Mesothelial cell of epicardium (in vitro differentiated cells): ENCODE measurements around the gene SMURF2. TPM values are rescaled to one million over a fixed set of nuclear protein-coding genes. Genes with fewer than 3 reads are reported as not detected.

ENCODE experiments used
- DNase-seq, 2 experiments: peaks; one replicate each; pipeline ENCODE4 v3.0.0; 2021; ENCODE audit warnings: low spot score in 2 of 2; ENCODE audit not compliant: unreplicated experiment in 2 of 2
- H3K27ac Mint-ChIP-seq: 2 replicates; pipeline ENCODE4 v1.8.0; 2021; ENCODE audit warnings: mixed read lengths
- H3K27me3 Mint-ChIP-seq: 2 replicates; pipeline ENCODE4 v1.8.0; 2021; ENCODE audit warnings: low read depth, mixed read lengths
- H3K36me3 Mint-ChIP-seq: 2 replicates; pipeline ENCODE4 v1.8.0; 2021; ENCODE audit warnings: mixed read lengths
- H3K4me1 Mint-ChIP-seq: 2 replicates; pipeline ENCODE4 v1.8.0; 2021; ENCODE audit warnings: mixed read lengths
- H3K4me3 Mint-ChIP-seq: 2 replicates; pipeline ENCODE4 v1.8.0; 2021; ENCODE audit warnings: mild to moderate bottlenecking, moderate library complexity, mixed read lengths
- H3K9me3 Mint-ChIP-seq: 2 replicates; pipeline ENCODE4 v1.8.0; 2021; ENCODE audit warnings: mixed read lengths
- CTCF ChIP-seq: fragments of 200-600 bp; sonication (generic); IDR thresholded peaks from one replicate; pipeline ENCODE4 v1.5.0; 2021; ENCODE audit warnings: antibody characterized with exemption; ENCODE audit not compliant: unreplicated experiment
- total RNA-seq: library from RNA; stranded (reverse); gene quantifications from 3 replicates; pipeline ENCODE4 v1.2.1, GENCODE V29; 2021

Gene SMURF2
- total RNA-seq, 1 donor from 2014 or later: 41.2 TPM

- Mint-ChIP-seq H3K27me3 (no peaks in the 10 kb centered on the region), H3K36me3 (peaks cover 44% of the 10 kb centered on the region), H3K27ac (no peak overlapping the region)
Measured at GRCh38 chr17:64535357-64535756, 126.8 kb downstream of the SMURF2 start.

GRCh38 chr17:64534187-64534586, 127.9 kb downstream of the SMURF2 start:
- H3K9me3 Mint-ChIP-seq: no peaks in the 10 kb centered on the region

More at GRCh38 chr17:64535357-64535756, 126.8 kb downstream of the SMURF2 start:
- TF ChIP-seq CTCF: no peak
- no peak overlapping the region for H3K4me3 Mint-ChIP-seq
- H3K9me3 Mint-ChIP-seq: no peaks in the 10 kb centered on the region
- no peak for DNase-seq
- no peaks in the 10 kb centered on the region for H3K4me1 Mint-ChIP-seq

GRCh38 chr17:64533784-64534183, 128.3 kb downstream of the SMURF2 start:
- Mint-ChIP-seq H3K9me3 (no peaks in the 10 kb centered on the region), H3K27me3 (no peaks in the 10 kb centered on the region), H3K4me1 (no peaks in the 10 kb centered on the region), H3K4me3 (no peak overlapping the region), H3K36me3 (peaks cover 53% of the 10 kb centered on the region), H3K27ac (no peak overlapping the region)
- TF ChIP-seq CTCF: no peak
- no peak for DNase-seq

More at GRCh38 chr17:64534187-64534586, 127.9 kb downstream of the SMURF2 start:
- Mint-ChIP-seq H3K27ac (no peak overlapping the region), H3K4me3 (no peak overlapping the region), H3K36me3 (peaks cover 51% of the 10 kb centered on the region), H3K4me1 (no peaks in the 10 kb centered on the region), H3K27me3 (no peaks in the 10 kb centered on the region)
- no peak for TF ChIP-seq CTCF
- no peak for DNase-seq

GRCh38 chr17:64532409-64532808, 129.7 kb downstream of the SMURF2 start:
- TF ChIP-seq CTCF: no peak
- H3K36me3 Mint-ChIP-seq: peaks cover 48% of the 10 kb centered on the region
- H3K27me3 Mint-ChIP-seq: no peaks in the 10 kb centered on the region
- H3K4me3 Mint-ChIP-seq: no peak overlapping the region
- H3K9me3 Mint-ChIP-seq: no peaks in the 10 kb centered on the region
- H3K27ac Mint-ChIP-seq: no peak overlapping the region
- H3K4me1 Mint-ChIP-seq: no peaks in the 10 kb centered on the region
- DNase-seq: no peak

- no peak for DNase-seq
- no peak overlapping the region for H3K27ac Mint-ChIP-seq
- H3K9me3 Mint-ChIP-seq: no peaks in the 10 kb centered on the region
- no peaks in the 10 kb centered on the region for H3K27me3 Mint-ChIP-seq
- H3K4me1 Mint-ChIP-seq: no peaks in the 10 kb centered on the region
- no peak overlapping the region for H3K4me3 Mint-ChIP-seq
- peaks cover 46% of the 10 kb centered on the region for H3K36me3 Mint-ChIP-seq
- TF ChIP-seq CTCF: no peak
Measured at GRCh38 chr17:64531955-64532371, 130.1 kb downstream of the SMURF2 start.

GRCh38 chr17:64529221-64529620, 132.9 kb downstream of the SMURF2 start:
- no peaks in the 10 kb centered on the region for H3K9me3 Mint-ChIP-seq
- no peak for TF ChIP-seq CTCF
- no peak for DNase-seq
- H3K36me3 Mint-ChIP-seq: peaks cover 49% of the 10 kb centered on the region
- H3K27me3 Mint-ChIP-seq: no peaks in the 10 kb centered on the region
- H3K4me3 Mint-ChIP-seq: no peak overlapping the region
- H3K27ac Mint-ChIP-seq: no peak overlapping the region
- no peaks in the 10 kb centered on the region for H3K4me1 Mint-ChIP-seq
